GM23248 (cell line): ENCODE results near the gene ACCSL. TPM values are rescaled to one million over a fixed set of nuclear protein-coding genes. Genes with fewer than 3 reads are reported as not detected.

Experiments used
- DNase-seq: peaks from one replicate; pipeline ENCODE4 v3.0.0-alpha.2; 2015
- H2AFZ ChIP-seq: fragments of 200-600 bp; sonication (generic); 2 replicates; pipeline ENCODE4 v1.6.1; 2016; ENCODE audit warnings: antibody characterized with exemption
- H3F3A ChIP-seq: fragments of 200-600 bp; sonication (generic); 2 replicates; pipeline ENCODE4 v1.6.1; 2016; ENCODE audit warnings: mild to moderate bottlenecking, antibody characterized with exemption, mixed run types; ENCODE audit not compliant: insufficient read depth
- H3K27ac ChIP-seq: fragments of 200-600 bp; sonication (generic); 2 replicates; pipeline ENCODE4 v1.5.1; 2016; ENCODE audit warnings: mild to moderate bottlenecking
- H3K27me3 ChIP-seq: fragments of 200-600 bp; sonication (generic); replicated peaks from 2 replicates; pipeline ENCODE4 v1.6.1; 2016; ENCODE audit warnings: mild to moderate bottlenecking; ENCODE audit not compliant: insufficient read depth
- H3K36me3 ChIP-seq: fragments of 200-600 bp; sonication (generic); 2 replicates; pipeline ENCODE4 v1.6.1; 2016; ENCODE audit warnings: low read depth, mild to moderate bottlenecking
- H3K4me1 ChIP-seq: fragments of 200-600 bp; sonication (generic); 2 replicates; pipeline ENCODE4 v1.6.1; 2016; ENCODE audit warnings: mild to moderate bottlenecking; ENCODE audit not compliant: insufficient read depth
- H3K4me2 ChIP-seq: fragments of 200-600 bp; sonication (generic); one replicate; pipeline ENCODE4 v1.6.1; 2016; ENCODE audit warnings: mild to moderate bottlenecking; ENCODE audit not compliant: unreplicated experiment
- H3K4me3 ChIP-seq: fragments of 200-600 bp; sonication (generic); 2 replicates; pipeline ENCODE4 v1.5.1; 2016; ENCODE audit warnings: mild to moderate bottlenecking
- H3K79me2 ChIP-seq: fragments of 200-600 bp; sonication (generic); 2 replicates; pipeline ENCODE4 v1.6.1; 2016; ENCODE audit warnings: mild to moderate bottlenecking; ENCODE audit not compliant: insufficient read depth
- H3K9ac ChIP-seq: fragments of 200-600 bp; sonication (generic); 2 replicates; pipeline ENCODE4 v1.6.1; 2016; ENCODE audit warnings: mild to moderate bottlenecking
- H3K9me2 ChIP-seq: fragments of 200-600 bp; sonication (generic); 2 replicates; pipeline ENCODE4 v1.6.1; 2016; ENCODE audit warnings: mixed run types, mild to moderate bottlenecking, moderate library complexity; ENCODE audit not compliant: insufficient read depth
- H3K9me3 ChIP-seq: fragments of 200-600 bp; sonication (generic); one replicate; pipeline ENCODE4 v1.6.1; 2017; ENCODE audit warnings: low read depth
- H4K20me1 ChIP-seq: fragments of 200-600 bp; sonication (generic); 2 replicates; pipeline ENCODE4 v1.6.0; 2016; ENCODE audit not compliant: insufficient read depth
- EZH2 ChIP-seq: fragments of 200-600 bp; sonication (generic); IDR thresholded peaks from 2 replicates; pipeline ENCODE4 v1.6.1; 2018; ENCODE audit warnings: antibody characterized with exemption, mild to moderate bottlenecking; ENCODE audit not compliant: insufficient read depth, poor library complexity, severe bottlenecking
- EZH2phosphoT487 ChIP-seq: fragments of 200-600 bp; sonication (generic); IDR thresholded peaks from 2 replicates; pipeline ENCODE4 v1.6.1; 2018; ENCODE audit warnings: antibody characterized with exemption, moderate library complexity, mild to moderate bottlenecking, low read depth; ENCODE audit not compliant: insufficient read depth
- WGBS, 2 experiments: methylation state at CpG; one replicate each; pipeline ENCODE4 v1.1.6; 2015 to 2017; ENCODE audit warnings: low lambda C conversion rate in 2 of 2, low coverage in 1 of 2; ENCODE audit errors: missing lambda C conversion rate in 2 of 2; 5-methylcytosine and 5-hydroxymethylcytosine counted together
- in situ Hi-C: fragments of 300-500 bp; cut with MboI; formaldehyde crosslinking; loops from 2 replicates; pipeline ENCODE4 v1.15.0; 2020
- polyA plus RNA-seq: library from polyadenylated mRNA; unstranded; fragments of >200 nt; fragmentation: Nextera tagmentation; extraction: Ambion mirVana; gene quantifications from 2 replicates; pipeline ENCODE4 v1.2.1, GENCODE V29; 2016
- total RNA-seq: library from RNA; depleted of rRNA; stranded (reverse); fragments of >200 nt; shearing (Covaris generic); gene quantifications from 2 replicates; pipeline ENCODE4 v1.2.3, GENCODE V29; 2014

Gene ACCSL
- total and polyA plus RNA-seq, 2 experiments from 2014 or later: not detected

DNA sequence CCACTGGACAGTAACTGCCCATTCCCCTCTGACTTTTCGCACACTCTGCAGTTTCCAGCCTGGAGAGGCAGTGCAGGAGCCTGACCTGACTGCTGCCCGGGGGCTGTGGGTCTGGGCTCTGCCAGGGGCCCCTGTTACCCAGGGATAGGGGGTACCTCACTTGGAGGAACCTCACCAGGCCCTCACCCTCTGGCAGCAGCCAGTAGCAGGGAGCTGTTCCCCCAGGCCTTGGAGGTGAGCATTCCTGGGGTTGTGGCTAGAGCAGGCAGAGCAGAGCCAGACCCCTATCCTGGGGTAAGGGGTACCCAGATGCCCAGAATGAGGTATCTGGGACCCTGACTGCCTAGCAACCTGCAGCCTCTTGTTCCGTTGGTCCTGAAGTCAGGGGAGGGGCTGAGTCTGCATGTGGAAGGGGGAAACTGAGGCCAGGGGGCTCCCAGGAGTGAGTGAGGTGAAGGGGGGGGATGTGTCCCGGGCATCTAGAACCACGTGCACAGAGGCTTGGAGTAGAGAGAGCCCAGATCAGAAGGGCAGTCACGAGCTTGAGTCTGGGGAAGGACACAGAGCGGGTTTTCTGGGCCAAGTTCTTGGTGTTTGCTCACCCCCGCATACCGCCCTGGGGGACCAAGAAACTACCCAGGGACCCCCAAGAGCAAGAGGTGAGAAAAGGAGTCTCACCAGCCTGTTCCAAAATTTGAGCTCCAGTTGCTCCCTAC is 43.9 kb upstream of the ACCSL start:
- H3K27ac ChIP-seq: no peak overlapping the region
- H3K27me3 ChIP-seq: no peaks in the 10 kb centered on the region
- TF ChIP-seq EZH2phosphoT487: no peak
- TF ChIP-seq EZH2: no peak
- no peak overlapping the region for H3K9ac ChIP-seq
- H2AFZ ChIP-seq: no peak overlapping the region
- H3K9me3 ChIP-seq: no peaks in the 10 kb centered on the region
- H3F3A ChIP-seq: no peaks in the 10 kb centered on the region
- WGBS, 2 experiments: 82 to 93% methylated on average over 7 to 9 of the region's 9 CpGs
- H3K79me2 ChIP-seq: no peaks in the 10 kb centered on the region
- no peak overlapping the region for H3K4me3 ChIP-seq
- H3K4me2 ChIP-seq: no peak overlapping the region
- DNase-seq: no peak
- in situ Hi-C loops: no loop called here
- peaks cover 21% of the 10 kb centered on the region for H3K4me1 ChIP-seq
- H3K36me3 ChIP-seq: no peaks in the 10 kb centered on the region
- H4K20me1 ChIP-seq: no peaks in the 10 kb centered on the region
- no peaks in the 10 kb centered on the region for H3K9me2 ChIP-seq

DNA sequence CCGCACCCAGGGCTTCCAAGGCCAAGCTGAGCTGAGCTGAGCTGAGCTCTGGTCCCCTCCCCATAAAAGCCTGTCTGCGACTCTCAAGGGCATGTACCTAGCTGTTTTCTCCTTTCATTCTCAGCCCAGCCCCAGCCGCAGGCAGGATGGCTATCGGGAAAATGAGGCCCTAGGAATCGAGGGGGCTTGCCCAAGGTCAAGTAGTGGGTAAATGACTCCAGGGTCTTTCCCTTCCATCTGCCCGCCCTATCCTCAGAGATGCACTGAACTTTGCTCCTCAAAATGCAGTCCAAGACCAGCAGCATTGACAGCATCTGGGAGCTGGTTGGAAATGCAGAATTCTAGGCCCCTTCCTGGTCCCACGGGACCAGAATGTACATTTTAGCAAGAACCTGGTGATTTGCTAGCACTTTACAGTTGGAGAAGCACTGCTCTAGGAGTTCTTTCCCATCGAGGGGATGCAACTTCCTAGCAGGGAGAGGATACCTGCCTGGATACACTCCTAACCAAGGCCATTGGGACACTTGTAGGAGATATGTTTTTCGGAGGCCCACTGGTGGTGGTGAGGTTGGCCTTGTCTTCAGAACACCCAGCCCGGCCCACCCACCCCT is 43.2 kb upstream of the ACCSL start:
- Histone ChIP-seq H3K9ac (no peak overlapping the region), H3K4me2 (no peak overlapping the region), H3K9me2 (no peaks in the 10 kb centered on the region), H3K36me3 (no peaks in the 10 kb centered on the region), H3K4me3 (no peak overlapping the region), H3K9me3 (no peaks in the 10 kb centered on the region), H3F3A (no peaks in the 10 kb centered on the region), H3K79me2 (no peaks in the 10 kb centered on the region), H3K27me3 (no peaks in the 10 kb centered on the region), H4K20me1 (no peaks in the 10 kb centered on the region), H3K4me1 (peaks cover 21% of the 10 kb centered on the region), H3K27ac (no peak overlapping the region), H2AFZ (no peak overlapping the region)
- no peak for TF ChIP-seq EZH2phosphoT487
- TF ChIP-seq EZH2: no peak
- WGBS, 2 experiments: 70 to 72% methylated on average over 10 of the region's 10 CpGs
- in situ Hi-C loops: no loop called here
- DNase-seq: no peak

- H3K4me3 ChIP-seq: no peak overlapping the region
- TF ChIP-seq EZH2 (no peak), EZH2phosphoT487 (no peak)
These were observed 42.6 kb upstream of the ACCSL start for GRCh38 chr11:44005063-44005701.

DNA sequence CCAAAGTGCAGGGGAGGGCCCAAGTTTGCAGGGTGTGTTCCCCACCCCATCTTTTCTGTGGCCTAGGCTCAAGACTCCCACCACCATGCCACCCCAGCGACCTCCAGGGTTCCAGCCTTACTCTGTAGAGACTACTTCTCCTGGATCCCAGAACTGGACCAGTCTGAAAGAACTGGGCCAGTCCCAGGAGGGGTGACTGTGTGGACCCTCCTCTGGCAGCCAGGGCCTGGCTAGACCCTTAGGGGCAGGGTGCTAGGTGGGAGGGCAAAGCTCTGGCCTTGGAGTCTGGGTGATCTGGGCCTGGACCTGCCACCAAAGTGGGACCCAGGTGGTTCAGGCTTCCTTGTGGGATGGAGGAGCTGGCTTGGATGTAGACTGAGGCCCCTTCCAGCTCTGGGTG is 41.8 kb upstream of the ACCSL start:
- Histone ChIP-seq H3K9me3 (no peaks in the 10 kb centered on the region), H3K4me2 (no peak overlapping the region), H3K4me3 (no peak overlapping the region), H3K4me1 (peaks cover 28% of the 10 kb centered on the region), H3K9ac (no peak overlapping the region), H3K27ac (no peak overlapping the region), H3K36me3 (no peaks in the 10 kb centered on the region), H3F3A (peaks cover 7% of the 10 kb centered on the region), H3K79me2 (no peaks in the 10 kb centered on the region), H4K20me1 (no peaks in the 10 kb centered on the region), H3K27me3 (no peaks in the 10 kb centered on the region), H3K9me2 (no peaks in the 10 kb centered on the region), H2AFZ (no peak overlapping the region)
- WGBS, 2 experiments: 92 to 100% methylated on average over 1 of the region's 1 CpG
- in situ Hi-C loops: no loop called here
- TF ChIP-seq EZH2phosphoT487 (no peak), EZH2 (no peak)
- no peak for DNase-seq

More at GRCh38 chr11:44005063-44005701, 42.6 kb upstream of the ACCSL start:
- WGBS, 2 experiments: 41 to 45% methylated on average over 14 of the region's 14 CpGs
- Histone ChIP-seq H3K36me3 (no peaks in the 10 kb centered on the region), H3F3A (peaks cover under 1% of the 10 kb centered on the region; the same call in 1 of the 2 replicates), H3K9me2 (no peaks in the 10 kb centered on the region), H3K79me2 (no peaks in the 10 kb centered on the region), H3K27me3 (no peaks in the 10 kb centered on the region), H4K20me1 (no peaks in the 10 kb centered on the region), H3K9me3 (no peaks in the 10 kb centered on the region), H3K4me1 (peaks cover 22% of the 10 kb centered on the region), H3K27ac (no peak overlapping the region), H3K9ac (no peak overlapping the region), H3K4me2 (no peak overlapping the region), H2AFZ (no peak overlapping the region)
- no peak for DNase-seq
- in situ Hi-C loops: no loop called here
